Neural crest cell (in vitro differentiated cells): ENCODE results near the gene SLC38A9. TPM values are rescaled to one million over a fixed set of nuclear protein-coding genes. Genes with fewer than 3 reads are reported as not detected.
"Not testable (repeated sequence)": the region's sequence is repeated elsewhere in the genome, so short reads cannot be mapped to it uniquely, and the experiment has no call there.

Experiments used
- DNase-seq: peaks from one replicate; pipeline ENCODE4 v3.0.0; 2021; ENCODE audit warnings: low read depth, mixed read lengths, low spot score
- H3K27ac Mint-ChIP-seq: one replicate; pipeline ENCODE4 v1.8.0; 2021; ENCODE audit warnings: mild to moderate bottlenecking, mixed read lengths; ENCODE audit not compliant: unreplicated experiment
- H3K27me3 Mint-ChIP-seq: 2 replicates; pipeline ENCODE4 v1.8.0; 2021; ENCODE audit warnings: low read depth, mild to moderate bottlenecking, mixed read lengths
- H3K36me3 Mint-ChIP-seq: 2 replicates; pipeline ENCODE4 v1.8.0; 2021; ENCODE audit warnings: low read depth, mild to moderate bottlenecking, mixed read lengths
- H3K4me1 Mint-ChIP-seq: 2 replicates; pipeline ENCODE4 v1.8.0; 2021; ENCODE audit warnings: mixed read lengths
- H3K4me3 Mint-ChIP-seq: one replicate; pipeline ENCODE4 v1.8.0; 2021; ENCODE audit warnings: mild to moderate bottlenecking, mixed read lengths
- H3K9me3 Mint-ChIP-seq: 2 replicates; pipeline ENCODE4 v1.8.0; 2021; ENCODE audit warnings: mixed read lengths
- total RNA-seq: library from RNA; stranded (reverse); gene quantifications from 2 replicates; pipeline ENCODE4 v1.2.1, GENCODE V29; 2021
- TF ChIP-seq, protein P1 (sequence below): fragments of 200-600 bp; sonication (generic); conservative IDR thresholded peaks from 2 replicates; pipeline ENCODE4 v1.5.0; 2021; ENCODE audit warnings: antibody characterized with exemption, mild to moderate bottlenecking

The SLC38A9 gene
- total RNA-seq, 1 donor from 2014 or later: 25.3 TPM

- Mint-ChIP-seq H3K4me3 (no peak overlapping the region), H3K4me1 (peaks cover 12% of the 10 kb centered on the region), H3K27ac (no peak overlapping the region), H3K27me3 (no peaks in the 10 kb centered on the region), H3K36me3 (no peaks in the 10 kb centered on the region), H3K9me3 (no peaks in the 10 kb centered on the region)
- DNase-seq: no peak
- TF ChIP-seq, protein P1, sequence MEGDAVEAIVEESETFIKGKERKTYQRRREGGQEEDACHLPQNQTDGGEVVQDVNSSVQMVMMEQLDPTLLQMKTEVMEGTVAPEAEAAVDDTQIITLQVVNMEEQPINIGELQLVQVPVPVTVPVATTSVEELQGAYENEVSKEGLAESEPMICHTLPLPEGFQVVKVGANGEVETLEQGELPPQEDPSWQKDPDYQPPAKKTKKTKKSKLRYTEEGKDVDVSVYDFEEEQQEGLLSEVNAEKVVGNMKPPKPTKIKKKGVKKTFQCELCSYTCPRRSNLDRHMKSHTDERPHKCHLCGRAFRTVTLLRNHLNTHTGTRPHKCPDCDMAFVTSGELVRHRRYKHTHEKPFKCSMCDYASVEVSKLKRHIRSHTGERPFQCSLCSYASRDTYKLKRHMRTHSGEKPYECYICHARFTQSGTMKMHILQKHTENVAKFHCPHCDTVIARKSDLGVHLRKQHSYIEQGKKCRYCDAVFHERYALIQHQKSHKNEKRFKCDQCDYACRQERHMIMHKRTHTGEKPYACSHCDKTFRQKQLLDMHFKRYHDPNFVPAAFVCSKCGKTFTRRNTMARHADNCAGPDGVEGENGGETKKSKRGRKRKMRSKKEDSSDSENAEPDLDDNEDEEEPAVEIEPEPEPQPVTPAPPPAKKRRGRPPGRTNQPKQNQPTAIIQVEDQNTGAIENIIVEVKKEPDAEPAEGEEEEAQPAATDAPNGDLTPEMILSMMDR: no peak
These were observed 103.4 kb downstream of the SLC38A9 start for GRCh38 chr5:55608595-55609349.

DNA sequence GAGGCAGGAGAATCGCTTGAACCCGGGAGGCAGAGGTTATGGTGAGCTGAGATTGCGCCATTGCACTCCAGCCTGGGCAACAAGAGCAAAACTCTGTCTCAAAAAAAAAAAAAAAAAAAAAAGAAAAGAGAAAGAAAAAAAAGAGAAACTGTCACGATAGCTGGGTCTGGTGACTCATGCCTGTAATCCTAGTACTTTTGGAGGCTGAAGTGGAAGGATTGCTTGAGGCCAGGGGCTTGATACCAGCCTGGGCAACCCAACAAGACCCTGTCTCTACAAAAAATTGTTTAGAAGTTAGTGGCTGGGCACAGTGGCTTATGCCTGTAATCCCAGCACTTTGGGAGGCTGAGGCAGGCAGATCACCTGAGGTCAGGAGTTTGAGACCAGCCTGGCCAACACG lies 104.8 kb downstream of the SLC38A9 start:
- H3K4me1 Mint-ChIP-seq: peaks cover 26% of the 10 kb centered on the region
- H3K27ac Mint-ChIP-seq, H3K27me3 Mint-ChIP-seq: not testable (repeated sequence)

GRCh38 chr5:55604611-55605067 lies 107.5 kb downstream of the SLC38A9 start:
- no peak overlapping the region for H3K4me3 Mint-ChIP-seq
- no peaks in the 10 kb centered on the region for H3K27me3 Mint-ChIP-seq
- no peaks in the 10 kb centered on the region for H3K36me3 Mint-ChIP-seq
- TF ChIP-seq, protein P1: no peak
- no peak for DNase-seq
- no peak overlapping the region for H3K27ac Mint-ChIP-seq
- H3K4me1 Mint-ChIP-seq: peaks cover 51% of the 10 kb centered on the region
- H3K9me3 Mint-ChIP-seq: no peaks in the 10 kb centered on the region

More for the DNA sequence above, 104.8 kb downstream of the SLC38A9 start:
- not testable (repeated sequence) for H3K9me3 Mint-ChIP-seq, DNase-seq, H3K36me3 Mint-ChIP-seq, H3K4me3 Mint-ChIP-seq

GRCh38 chr5:55603922-55604321 lies 108.2 kb downstream of the SLC38A9 start:
- peak overlapping the region; percentile 82 for H3K27ac Mint-ChIP-seq
- H3K4me1 Mint-ChIP-seq: peaks cover 57% of the 10 kb centered on the region
- H3K27me3 Mint-ChIP-seq: no peaks in the 10 kb centered on the region
- no peaks in the 10 kb centered on the region for H3K9me3 Mint-ChIP-seq
- H3K36me3 Mint-ChIP-seq: no peaks in the 10 kb centered on the region
- TF ChIP-seq, protein P1: no peak
- DNase-seq: no peak
- H3K4me3 Mint-ChIP-seq: no peak overlapping the region

- peaks cover 63% of the 10 kb centered on the region for H3K4me1 Mint-ChIP-seq
These were observed 110.5 kb downstream of the SLC38A9 start for GRCh38 chr5:55601628-55602027.

DNA sequence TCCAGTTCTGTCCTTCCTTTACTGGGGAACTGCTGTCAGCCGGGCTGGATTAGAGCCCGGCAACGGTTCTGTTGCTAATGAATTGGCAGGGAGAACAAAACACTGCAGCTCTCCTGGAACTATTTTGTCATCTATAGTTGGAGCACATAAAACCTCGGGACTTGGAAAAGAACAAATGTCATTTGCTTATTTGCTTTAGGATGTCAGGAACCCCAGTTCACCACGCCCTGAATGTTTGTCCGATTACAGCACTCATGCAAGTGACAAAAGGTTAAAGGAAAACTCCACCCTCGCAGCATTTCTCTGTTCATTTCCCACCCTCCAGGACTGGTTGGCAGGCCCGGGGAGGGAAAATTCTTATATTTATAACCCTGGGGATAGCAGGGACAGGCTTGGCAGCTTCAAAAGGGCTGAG lies 110.9 kb downstream of the SLC38A9 start:
- DNase-seq: no peak
- Mint-ChIP-seq H3K27ac (peak overlapping the region; percentile 77), H3K27me3 (no peaks in the 10 kb centered on the region), H3K4me3 (peak overlapping the region; percentile 59), H3K4me1 (peaks cover 63% of the 10 kb centered on the region), H3K9me3 (no peaks in the 10 kb centered on the region), H3K36me3 (no peaks in the 10 kb centered on the region)
- TF ChIP-seq, protein P1: no peak

More at GRCh38 chr5:55601628-55602027, 110.5 kb downstream of the SLC38A9 start:
- Mint-ChIP-seq H3K4me3 (peak overlapping the region; percentile 59), H3K9me3 (no peaks in the 10 kb centered on the region), H3K27me3 (no peaks in the 10 kb centered on the region), H3K27ac (peak overlapping the region; percentile 69), H3K36me3 (no peaks in the 10 kb centered on the region)
- TF ChIP-seq, protein P1: no peak
- DNase-seq: no peak
